CD4-positive, alpha-beta T cell treated with Interleukin-4 for 4 hours (primary cell): ENCODE results near the gene CSTF2T.
"Not testable (repeated sequence)": the region's sequence is repeated elsewhere in the genome, so short reads cannot be mapped to it uniquely, and the experiment has no call there.

Experiments
- DNase-seq: peaks from one replicate; pipeline ENCODE4 v3.0.0-alpha.2; 2020

CSTF2T gene

GRCh38 chr10:51696251-51696650, 3.1 kb downstream of the CSTF2T start:
- no peak for DNase-seq

- no peak for DNase-seq
Observed at GRCh38 chr10:51694086-51694768, 5.2 kb downstream of the CSTF2T start.

- no peak for DNase-seq
Observed at GRCh38 chr10:51691135-51691534, 8.3 kb downstream of the CSTF2T start.

GRCh38 chr10:51689536-51689935, 9.9 kb downstream of the CSTF2T start:
- DNase-seq: no peak

GRCh38 chr10:51688826-51689225, 10.6 kb downstream of the CSTF2T start:
- DNase-seq: not testable (repeated sequence)

GRCh38 chr10:51687296-51687695, 12.1 kb downstream of the CSTF2T start:
- no peak for DNase-seq

- DNase-seq: no peak
Observed at GRCh38 chr10:51685768-51686167, 13.6 kb downstream of the CSTF2T start.

GRCh38 chr10:51683031-51683691, 16.2 kb downstream of the CSTF2T start:
- DNase-seq: no peak

GRCh38 chr10:51679841-51680240, 19.6 kb downstream of the CSTF2T start:
- DNase-seq: no peak

GRCh38 chr10:51675088-51675487, 24.3 kb downstream of the CSTF2T start:
- DNase-seq: no peak

- DNase-seq: no peak
Observed at GRCh38 chr10:51672039-51672535, 27.3 kb downstream of the CSTF2T start.

GRCh38 chr10:51669041-51669440, 30.4 kb downstream of the CSTF2T start:
- DNase-seq: no peak

- DNase-seq: no peak
Observed at GRCh38 chr10:51668336-51668689, 31.1 kb downstream of the CSTF2T start.

- no peak for DNase-seq
Observed at GRCh38 chr10:51667678-51668335, 31.6 kb downstream of the CSTF2T start.

GRCh38 chr10:51666456-51666855, 32.9 kb downstream of the CSTF2T start:
- DNase-seq: no peak

GRCh38 chr10:51663086-51663485, 36.3 kb downstream of the CSTF2T start:
- no peak for DNase-seq

- no peak for DNase-seq
Observed at GRCh38 chr10:51659344-51659743, 40.1 kb downstream of the CSTF2T start.

- no peak for DNase-seq
Observed at GRCh38 chr10:51658000-51658399, 41.4 kb downstream of the CSTF2T start.

GRCh38 chr10:51656503-51656902, 42.9 kb downstream of the CSTF2T start:
- DNase-seq: no peak

GRCh38 chr10:51654918-51655317, 44.5 kb downstream of the CSTF2T start:
- DNase-seq: no peak

- no peak for DNase-seq
Observed at GRCh38 chr10:51653025-51653424, 46.4 kb downstream of the CSTF2T start.

- DNase-seq: no peak
Observed at GRCh38 chr10:51651063-51651462, 48.3 kb downstream of the CSTF2T start.

GRCh38 chr10:51649064-51649463, 50.3 kb downstream of the CSTF2T start:
- no peak for DNase-seq
